ENCODE results near the gene MPRIP. TPM values are rescaled to one million over a fixed set of nuclear protein-coding genes. Genes with fewer than 3 reads are reported as not detected.

Gene MPRIP
- total RNA-seq, 1 donor from 2014 or later, result 863 TPM

DNA sequence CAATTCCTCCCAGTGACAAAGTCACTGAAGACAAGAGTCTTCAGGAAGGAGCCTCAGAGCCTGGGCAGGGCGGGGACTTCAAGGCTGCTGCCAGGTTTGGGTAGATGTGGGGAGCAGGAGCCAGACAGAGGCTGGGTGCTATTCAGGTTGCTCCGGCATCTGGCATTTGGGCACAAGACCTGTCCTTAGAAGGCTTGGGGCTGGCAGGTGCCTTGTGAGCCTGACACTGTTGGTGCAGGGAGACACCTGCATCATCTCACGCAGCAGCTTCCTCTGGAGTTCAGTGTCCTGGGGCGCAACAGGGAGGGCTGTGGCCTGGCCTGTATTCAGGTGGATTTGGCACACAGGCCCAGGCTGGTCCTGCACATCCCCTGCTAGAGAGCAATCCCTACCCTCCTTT lies 65.0 kb downstream of the MPRIP start:
- Mint-ChIP-seq H3K4me1 (ENCODE audit: low read depth, unreplicated experiment) (peaks cover 80% of the 10 kb centered on the region), H3K9me3 (ENCODE audit: unreplicated experiment) (peaks cover 18% of the 10 kb centered on the region), H3K36me3 (ENCODE audit: unreplicated experiment) (no peaks in the 10 kb centered on the region), H3K27me3 (ENCODE audit: unreplicated experiment) (peaks cover 13% of the 10 kb centered on the region), H3K27ac (ENCODE audit: unreplicated experiment) (peak overlapping the region; percentile 69), H3K4me3 (ENCODE audit: unreplicated experiment) (peak overlapping the region; percentile 78)
- TF ChIP-seq, protein P1, sequence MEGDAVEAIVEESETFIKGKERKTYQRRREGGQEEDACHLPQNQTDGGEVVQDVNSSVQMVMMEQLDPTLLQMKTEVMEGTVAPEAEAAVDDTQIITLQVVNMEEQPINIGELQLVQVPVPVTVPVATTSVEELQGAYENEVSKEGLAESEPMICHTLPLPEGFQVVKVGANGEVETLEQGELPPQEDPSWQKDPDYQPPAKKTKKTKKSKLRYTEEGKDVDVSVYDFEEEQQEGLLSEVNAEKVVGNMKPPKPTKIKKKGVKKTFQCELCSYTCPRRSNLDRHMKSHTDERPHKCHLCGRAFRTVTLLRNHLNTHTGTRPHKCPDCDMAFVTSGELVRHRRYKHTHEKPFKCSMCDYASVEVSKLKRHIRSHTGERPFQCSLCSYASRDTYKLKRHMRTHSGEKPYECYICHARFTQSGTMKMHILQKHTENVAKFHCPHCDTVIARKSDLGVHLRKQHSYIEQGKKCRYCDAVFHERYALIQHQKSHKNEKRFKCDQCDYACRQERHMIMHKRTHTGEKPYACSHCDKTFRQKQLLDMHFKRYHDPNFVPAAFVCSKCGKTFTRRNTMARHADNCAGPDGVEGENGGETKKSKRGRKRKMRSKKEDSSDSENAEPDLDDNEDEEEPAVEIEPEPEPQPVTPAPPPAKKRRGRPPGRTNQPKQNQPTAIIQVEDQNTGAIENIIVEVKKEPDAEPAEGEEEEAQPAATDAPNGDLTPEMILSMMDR (IDR thresholded peaks at IDR 0.05; ENCODE audit: partially characterized antibody, unreplicated experiment), result no peak
- DNase-seq, result no peak

- H3K27ac Mint-ChIP-seq (ENCODE audit: unreplicated experiment), result peak overlapping the region; percentile 56
- H3K4me3 Mint-ChIP-seq (ENCODE audit: unreplicated experiment), result peak overlapping the region; percentile 12
- H3K36me3 Mint-ChIP-seq (ENCODE audit: unreplicated experiment), result no peaks in the 10 kb centered on the region
- no peak for DNase-seq
- H3K4me1 Mint-ChIP-seq (ENCODE audit: low read depth, unreplicated experiment), result peaks cover 77% of the 10 kb centered on the region
- H3K27me3 Mint-ChIP-seq (ENCODE audit: unreplicated experiment), result peaks cover 13% of the 10 kb centered on the region
- H3K9me3 Mint-ChIP-seq (ENCODE audit: unreplicated experiment), result peaks cover 18% of the 10 kb centered on the region
- TF ChIP-seq, protein P1 (IDR thresholded peaks at IDR 0.05; ENCODE audit: partially characterized antibody, unreplicated experiment), result no peak
Measured at GRCh38 chr17:17107891-17108431, 65.7 kb downstream of the MPRIP start.

GRCh38 chr17:17108451-17109049 lies 66.3 kb downstream of the MPRIP start:
- no peak for DNase-seq
- Mint-ChIP-seq H3K27me3 (ENCODE audit: unreplicated experiment) (peaks cover 12% of the 10 kb centered on the region), H3K4me3 (ENCODE audit: unreplicated experiment) (no peak overlapping the region), H3K27ac (ENCODE audit: unreplicated experiment) (no peak overlapping the region), H3K9me3 (ENCODE audit: unreplicated experiment) (peaks cover 18% of the 10 kb centered on the region), H3K4me1 (ENCODE audit: low read depth, unreplicated experiment) (peaks cover 71% of the 10 kb centered on the region), H3K36me3 (ENCODE audit: unreplicated experiment) (no peaks in the 10 kb centered on the region)
- TF ChIP-seq, protein P1 (IDR thresholded peaks at IDR 0.05; ENCODE audit: partially characterized antibody, unreplicated experiment), result no peak

GRCh38 chr17:17109256-17109655 lies 67.0 kb downstream of the MPRIP start:
- peak overlapping the region; percentile 55 for H3K27ac Mint-ChIP-seq (ENCODE audit: unreplicated experiment)
- H3K36me3 Mint-ChIP-seq (ENCODE audit: unreplicated experiment), result no peaks in the 10 kb centered on the region
- no peak for DNase-seq
- peaks cover 18% of the 10 kb centered on the region for H3K9me3 Mint-ChIP-seq (ENCODE audit: unreplicated experiment)
- no peak overlapping the region for H3K4me3 Mint-ChIP-seq (ENCODE audit: unreplicated experiment)
- H3K4me1 Mint-ChIP-seq (ENCODE audit: low read depth, unreplicated experiment), result peaks cover 69% of the 10 kb centered on the region
- TF ChIP-seq, protein P1 (IDR thresholded peaks at IDR 0.05; ENCODE audit: partially characterized antibody, unreplicated experiment), result no peak
- peaks cover 9% of the 10 kb centered on the region for H3K27me3 Mint-ChIP-seq (ENCODE audit: unreplicated experiment)

- TF ChIP-seq, protein P1 (IDR thresholded peaks at IDR 0.05; ENCODE audit: partially characterized antibody, unreplicated experiment), result no peak
- H3K4me1 Mint-ChIP-seq (ENCODE audit: low read depth, unreplicated experiment), result peaks cover 68% of the 10 kb centered on the region
- peak overlapping the region; percentile 17 for H3K4me3 Mint-ChIP-seq (ENCODE audit: unreplicated experiment)
- no peaks in the 10 kb centered on the region for H3K36me3 Mint-ChIP-seq (ENCODE audit: unreplicated experiment)
- no peak for DNase-seq
- peak overlapping the region; percentile 41 for H3K27ac Mint-ChIP-seq (ENCODE audit: unreplicated experiment)
- peaks cover 13% of the 10 kb centered on the region for H3K9me3 Mint-ChIP-seq (ENCODE audit: unreplicated experiment)
- H3K27me3 Mint-ChIP-seq (ENCODE audit: unreplicated experiment), result peaks cover 9% of the 10 kb centered on the region
Measured at GRCh38 chr17:17109907-17110306, 67.7 kb downstream of the MPRIP start.
